Karpas-422 (cell line): Measurements from ENCODE around the gene PIAS1. TPM values are rescaled to one million over a fixed set of nuclear protein-coding genes. Genes with fewer than 3 reads are reported as not detected.

Source experiments
- DNase-seq: peaks from one replicate; pipeline ENCODE4 v3.0.0-alpha.2; 2015
- H2AFZ ChIP-seq: fragments of 200-600 bp; sonication (generic); 2 replicates; pipeline ENCODE4 v1.6.1; 2014; ENCODE audit warnings: antibody characterized with exemption, low read length, mixed read lengths
- H3K27ac ChIP-seq: fragments of 200-600 bp; sonication (generic); 2 replicates; pipeline ENCODE4 v1.5.1; 2014; ENCODE audit warnings: mild to moderate bottlenecking, low read length, moderate library complexity
- H3K27me3 ChIP-seq: fragments of 200-600 bp; sonication (generic); 2 replicates; pipeline ENCODE4 v1.6.1; 2014; ENCODE audit warnings: low read length, mixed read lengths
- H3K36me3 ChIP-seq: fragments of 200-600 bp; sonication (generic); 2 replicates; pipeline ENCODE4 v1.6.1; 2014; ENCODE audit warnings: low read length, mixed read lengths; ENCODE audit not compliant: insufficient read depth
- H3K4me1 ChIP-seq: fragments of 200-600 bp; sonication (generic); 2 replicates; pipeline ENCODE4 v1.6.1; 2014; ENCODE audit warnings: mild to moderate bottlenecking, low read length, mixed read lengths
- H3K4me2 ChIP-seq: fragments of 200-600 bp; sonication (generic); 2 replicates; pipeline ENCODE4 v1.6.1; 2014; ENCODE audit warnings: low read length, low read depth, mild to moderate bottlenecking; ENCODE audit not compliant: poor library complexity, severe bottlenecking
- H3K4me3 ChIP-seq: fragments of 200-600 bp; sonication (generic); 2 replicates; pipeline ENCODE4 v1.5.1; 2014; ENCODE audit warnings: mild to moderate bottlenecking, antibody characterized with exemption, low read length, mixed read lengths
- H3K79me2 ChIP-seq: fragments of 200-600 bp; sonication (generic); 2 replicates; pipeline ENCODE4 v1.6.1; 2014; ENCODE audit warnings: mild to moderate bottlenecking, low read length, mixed read lengths
- H3K9ac ChIP-seq: fragments of 200-600 bp; sonication (generic); 2 replicates; pipeline ENCODE4 v1.6.0; 2014; ENCODE audit warnings: low read length
- H3K9me2 ChIP-seq: fragments of 200-600 bp; sonication (generic), shearing (Covaris generic); replicated peaks from 2 replicates; pipeline ENCODE4 v1.6.0; 2014; ENCODE audit warnings: mild to moderate bottlenecking, low read length, moderate library complexity; ENCODE audit not compliant: insufficient read depth
- H3K9me3 ChIP-seq: fragments of 300-700, 200-600 bp; sonication (generic); 2 replicates; pipeline ENCODE4 v1.6.1; 2014; ENCODE audit warnings: low read length, mixed read lengths
- H4K20me1 ChIP-seq: fragments of 200-600 bp; sonication (generic); 2 replicates; pipeline ENCODE4 v1.6.1; 2014; ENCODE audit warnings: mild to moderate bottlenecking, antibody characterized with exemption, low read length, low read depth; ENCODE audit not compliant: insufficient read depth
- total RNA-seq: library from RNA; depleted of rRNA; stranded (reverse); fragments of >200 nt; shearing (Covaris generic); gene quantifications from 2 replicates; pipeline ENCODE4 v1.2.3, GENCODE V29; 2014; ENCODE audit warnings: low replicate concordance

Gene PIAS1
- total RNA-seq, 1 experiment from 2014 or later = 106 TPM

DNA sequence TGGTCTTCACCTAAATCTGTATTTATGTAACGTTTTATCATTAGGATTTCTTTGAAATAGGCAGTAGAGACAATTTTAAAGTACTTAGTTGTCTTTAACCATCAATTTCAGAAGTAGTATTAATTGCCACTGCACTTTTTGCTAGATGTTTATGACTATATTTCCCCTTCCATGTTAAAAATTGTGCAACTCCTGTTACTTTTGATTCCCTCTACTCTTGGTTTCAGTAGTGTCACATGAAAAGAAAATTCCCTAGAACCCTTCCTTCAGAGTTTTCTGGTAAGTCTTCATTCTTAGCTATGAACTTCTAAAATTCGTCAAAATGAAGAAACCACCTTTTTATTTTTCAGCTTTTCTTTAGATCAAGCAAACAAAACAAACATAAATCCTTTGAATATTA lies 7.1 kb downstream of the PIAS1 start:
- Histone ChIP-seq H3K9me2 (no peaks in the 10 kb centered on the region), H3K9ac (no peak overlapping the region), H3K27ac (no peak overlapping the region), H3K79me2 (peaks cover 100% of the 10 kb centered on the region), H3K4me1 (peaks cover 47% of the 10 kb centered on the region), H3K27me3 (no peaks in the 10 kb centered on the region), H4K20me1 (peaks cover 30% of the 10 kb centered on the region), H3K9me3 (no peaks in the 10 kb centered on the region), H2AFZ (no peak overlapping the region), H3K4me3 (no peak overlapping the region), H3K4me2 (no peak overlapping the region), H3K36me3 (0 out of 2 replicates have a peak, but pooled peaks cover 7% of the 10 kb centered on the region)
- DNase-seq = no peak

GRCh38 chr15:68061602-68062001 lies 7.5 kb downstream of the PIAS1 start:
- H3K4me1 ChIP-seq = peaks cover 46% of the 10 kb centered on the region
- no peaks in the 10 kb centered on the region for H3K9me2 ChIP-seq
- H3K4me2 ChIP-seq = no peak overlapping the region

GRCh38 chr15:68062214-68062613 lies 8.1 kb downstream of the PIAS1 start:
- DNase-seq = no peak
- Histone ChIP-seq H3K4me3 (no peak overlapping the region), H3K9me2 (no peaks in the 10 kb centered on the region), H3K27ac (no peak overlapping the region), H3K4me1 (peaks cover 40% of the 10 kb centered on the region), H3K4me2 (no peak overlapping the region), H3K9me3 (no peaks in the 10 kb centered on the region), H3K9ac (no peak overlapping the region), H2AFZ (no peak overlapping the region), H3K27me3 (no peaks in the 10 kb centered on the region), H3K79me2 (peaks cover 100% of the 10 kb centered on the region), H3K36me3 (0 out of 2 replicates have a peak, but pooled peaks cover 7% of the 10 kb centered on the region), H4K20me1 (peaks cover 28% of the 10 kb centered on the region)

More at GRCh38 chr15:68061602-68062001, 7.5 kb downstream of the PIAS1 start:
- Histone ChIP-seq H3K36me3 (0 out of 2 replicates have a peak, but pooled peaks cover 7% of the 10 kb centered on the region), H3K79me2 (peaks cover 100% of the 10 kb centered on the region), H3K9ac (no peak overlapping the region), H3K27me3 (no peaks in the 10 kb centered on the region), H4K20me1 (peaks cover 28% of the 10 kb centered on the region), H2AFZ (no peak overlapping the region), H3K27ac (no peak overlapping the region), H3K9me3 (no peaks in the 10 kb centered on the region), H3K4me3 (no peak overlapping the region)
- no peak for DNase-seq

DNA sequence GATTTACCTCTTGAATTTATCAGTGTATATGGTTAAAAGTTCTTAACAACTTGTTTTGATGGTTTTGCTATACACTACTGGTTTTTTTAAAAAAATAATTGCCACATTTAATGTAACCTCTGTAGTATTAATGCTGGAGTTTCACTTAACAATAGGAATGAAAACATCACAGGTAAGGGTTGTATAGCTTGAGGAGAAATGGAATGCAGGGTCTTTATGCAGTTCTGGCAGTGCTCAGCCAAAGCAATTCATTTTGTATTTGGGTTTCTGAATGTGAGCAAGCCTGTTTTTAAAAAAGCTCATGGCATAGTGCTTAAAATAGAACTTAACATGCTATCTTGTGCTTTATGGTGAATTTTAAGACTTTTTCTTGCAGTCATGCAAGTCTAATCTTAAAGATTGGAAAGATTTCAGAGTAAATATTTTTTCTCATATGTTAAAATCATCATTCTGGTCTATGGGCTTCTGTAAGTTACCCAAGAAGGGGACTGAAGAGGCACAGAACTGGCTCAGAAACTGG lies 8.9 kb downstream of the PIAS1 start:
- Histone ChIP-seq H3K27ac (no peak overlapping the region), H3K4me3 (no peak overlapping the region), H3K36me3 (0 out of 2 replicates have a peak, but pooled peaks cover 7% of the 10 kb centered on the region), H4K20me1 (peaks cover 22% of the 10 kb centered on the region), H3K27me3 (no peaks in the 10 kb centered on the region), H3K9ac (no peak overlapping the region), H3K9me3 (no peaks in the 10 kb centered on the region), H2AFZ (no peak overlapping the region), H3K79me2 (peaks cover 100% of the 10 kb centered on the region), H3K9me2 (no peaks in the 10 kb centered on the region), H3K4me1 (peaks cover 32% of the 10 kb centered on the region), H3K4me2 (no peak overlapping the region)
- DNase-seq = no peak

DNA sequence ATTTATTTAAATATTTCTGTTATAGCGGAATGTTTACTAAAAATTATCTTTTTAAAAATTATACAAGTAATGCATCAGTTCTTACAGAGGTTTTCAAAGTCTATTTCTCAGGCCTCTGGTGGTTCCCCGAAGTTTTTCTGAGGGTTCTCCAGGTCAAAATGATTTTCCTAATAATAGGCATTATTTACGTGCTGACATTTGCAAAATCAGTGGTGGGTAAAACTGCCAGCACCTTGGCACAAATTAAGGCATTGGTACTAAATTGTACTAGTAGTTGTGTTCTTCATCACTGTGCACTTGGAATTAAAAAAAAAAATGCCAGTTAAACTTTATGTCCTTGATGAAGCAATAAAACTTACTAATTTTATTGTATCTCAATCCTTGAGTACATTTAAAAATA lies 9.5 kb downstream of the PIAS1 start:
- H3K79me2 ChIP-seq = peaks cover 100% of the 10 kb centered on the region
- no peak overlapping the region for H3K27ac ChIP-seq
- H3K4me2 ChIP-seq = no peak overlapping the region
- no peak overlapping the region for H3K4me3 ChIP-seq
- no peak for DNase-seq
- H3K27me3 ChIP-seq = no peaks in the 10 kb centered on the region
- H3K9ac ChIP-seq = no peak overlapping the region
- peaks cover 24% of the 10 kb centered on the region for H4K20me1 ChIP-seq
- 0 out of 2 replicates have a peak, but pooled peaks cover 7% of the 10 kb centered on the region for H3K36me3 ChIP-seq
- no peaks in the 10 kb centered on the region for H3K9me2 ChIP-seq
- no peak overlapping the region for H2AFZ ChIP-seq
- peaks cover 31% of the 10 kb centered on the region for H3K4me1 ChIP-seq
- no peaks in the 10 kb centered on the region for H3K9me3 ChIP-seq

- Histone ChIP-seq H4K20me1 (0 out of 2 replicates have a peak, but pooled peaks cover 9% of the 10 kb centered on the region), H3K4me2 (no peak overlapping the region), H3K9me2 (no peaks in the 10 kb centered on the region), H3K9me3 (no peaks in the 10 kb centered on the region), H3K4me1 (peaks cover 21% of the 10 kb centered on the region), H3K36me3 (no peaks in the 10 kb centered on the region), H3K27me3 (no peaks in the 10 kb centered on the region), H3K9ac (no peak overlapping the region), H3K79me2 (peaks cover 100% of the 10 kb centered on the region), H3K27ac (no peak overlapping the region), H3K4me3 (no peak overlapping the region), H2AFZ (no peak overlapping the region)
- no peak for DNase-seq
These were observed 19.6 kb downstream of the PIAS1 start for GRCh38 chr15:68073576-68074288.

DNA sequence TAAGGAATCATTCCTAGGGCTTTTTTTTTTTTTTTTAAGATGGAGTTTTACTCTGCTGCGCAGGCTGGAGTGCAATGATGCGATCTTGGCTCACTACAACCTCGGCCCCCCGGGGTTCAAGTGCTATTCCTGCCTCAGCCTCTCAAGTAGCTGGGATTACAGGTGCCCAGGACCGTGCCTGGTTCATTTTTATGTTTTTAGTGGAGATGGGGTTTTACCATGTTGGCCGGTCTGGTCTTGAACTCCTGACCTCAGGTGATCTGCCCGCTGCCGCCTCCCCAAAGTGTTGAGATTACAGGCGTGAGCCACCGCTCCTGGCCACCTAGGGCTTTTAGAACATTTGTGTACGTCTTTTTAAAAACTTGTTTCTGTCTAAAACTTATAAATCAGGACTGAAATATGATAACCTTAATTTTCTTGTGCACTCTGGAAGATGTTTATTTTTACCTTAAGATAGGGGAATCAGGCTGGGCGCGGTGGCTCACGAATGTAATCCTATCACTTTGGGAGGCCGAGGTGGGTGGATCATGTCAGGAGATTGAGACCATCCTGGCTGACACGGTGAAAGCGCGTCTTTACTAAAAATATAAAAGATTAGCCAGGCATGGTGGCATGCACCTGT lies 21.8 kb downstream of the PIAS1 start:
- no peaks in the 10 kb centered on the region for H3K9me3 ChIP-seq
- no peaks in the 10 kb centered on the region for H3K9me2 ChIP-seq
- H3K27ac ChIP-seq = no peak overlapping the region
- H3K79me2 ChIP-seq = peaks cover 100% of the 10 kb centered on the region
- H3K27me3 ChIP-seq = no peaks in the 10 kb centered on the region
- H3K4me3 ChIP-seq = no peak overlapping the region
- H2AFZ ChIP-seq = no peak overlapping the region
- peaks cover 4% of the 10 kb centered on the region; the same call in 1 of the 2 replicates for H4K20me1 ChIP-seq
- peaks cover 35% of the 10 kb centered on the region for H3K4me1 ChIP-seq
- H3K4me2 ChIP-seq = no peak overlapping the region
- H3K9ac ChIP-seq = no peak overlapping the region
- no peak for DNase-seq
- H3K36me3 ChIP-seq = no peaks in the 10 kb centered on the region

DNA sequence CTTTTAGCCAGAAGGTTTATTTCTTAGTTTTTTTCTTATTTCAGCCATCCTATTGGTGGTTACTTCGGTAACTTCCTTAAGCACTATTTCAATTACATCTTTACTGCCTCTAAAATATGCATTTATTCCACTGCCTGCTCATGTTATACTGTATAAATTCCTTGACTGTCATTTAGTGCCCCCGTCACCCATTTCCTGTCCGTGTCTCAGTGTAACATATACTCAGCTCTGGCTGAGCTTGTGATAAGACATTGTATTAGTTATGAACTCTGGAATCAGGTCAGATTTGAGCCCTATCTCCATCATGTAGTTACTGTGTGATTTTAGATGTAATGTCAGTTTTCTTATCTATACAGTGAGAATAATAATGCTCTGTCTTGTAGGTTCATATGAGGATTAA lies 24.2 kb downstream of the PIAS1 start:
- DNase-seq = no peak
- peaks cover 4% of the 10 kb centered on the region; the same call in 1 of the 2 replicates for H4K20me1 ChIP-seq
- no peaks in the 10 kb centered on the region for H3K9me3 ChIP-seq
- H3K9ac ChIP-seq = no peak overlapping the region
- H2AFZ ChIP-seq = no peak overlapping the region
- peaks cover 58% of the 10 kb centered on the region for H3K4me1 ChIP-seq
- H3K79me2 ChIP-seq = peaks cover 100% of the 10 kb centered on the region
- H3K36me3 ChIP-seq = no peaks in the 10 kb centered on the region
- H3K4me3 ChIP-seq = no peak overlapping the region
- H3K4me2 ChIP-seq = no peak overlapping the region
- H3K9me2 ChIP-seq = no peaks in the 10 kb centered on the region
- no peaks in the 10 kb centered on the region for H3K27me3 ChIP-seq
- no peak overlapping the region for H3K27ac ChIP-seq
